Measurements from ENCODE around the gene APOL5. TPM values are rescaled to one million over a fixed set of nuclear protein-coding genes. Genes with fewer than 3 reads are reported as not detected.

APOL5 gene
- total and polyA plus RNA-seq, 8 donors, result 0.07 TPM; not detected in 7

DNA sequence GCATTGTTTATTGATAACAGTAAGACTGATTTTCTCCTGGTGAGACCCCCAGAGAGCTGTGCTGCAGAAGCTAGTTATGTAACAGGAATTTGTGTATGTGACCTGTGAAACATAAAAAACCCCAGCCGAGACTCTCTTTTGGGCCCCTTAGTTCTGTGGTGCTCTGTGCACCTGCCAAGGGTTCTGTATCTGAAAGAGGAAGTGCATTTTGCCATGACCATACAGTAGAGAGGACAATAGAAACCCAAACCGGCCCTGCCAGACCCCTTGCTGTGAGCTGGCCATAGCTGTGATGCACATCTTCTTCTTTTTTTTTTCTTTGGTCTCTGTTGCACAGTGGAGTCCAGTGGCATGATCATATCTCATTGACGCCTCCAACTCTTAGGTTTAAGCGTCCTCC lies 31.4 kb upstream of the APOL5 start:
- FAIRE-seq, result no peak
- no peaks in the 10 kb centered on the region for H3K9me3 ChIP-seq
- WGBS, 2 donors, result 85 to 89% methylated on average over 4 of the region's 4 CpGs
- H3K4me3 ChIP-seq, result no peak overlapping the region
- TF ChIP-seq, protein P1, sequence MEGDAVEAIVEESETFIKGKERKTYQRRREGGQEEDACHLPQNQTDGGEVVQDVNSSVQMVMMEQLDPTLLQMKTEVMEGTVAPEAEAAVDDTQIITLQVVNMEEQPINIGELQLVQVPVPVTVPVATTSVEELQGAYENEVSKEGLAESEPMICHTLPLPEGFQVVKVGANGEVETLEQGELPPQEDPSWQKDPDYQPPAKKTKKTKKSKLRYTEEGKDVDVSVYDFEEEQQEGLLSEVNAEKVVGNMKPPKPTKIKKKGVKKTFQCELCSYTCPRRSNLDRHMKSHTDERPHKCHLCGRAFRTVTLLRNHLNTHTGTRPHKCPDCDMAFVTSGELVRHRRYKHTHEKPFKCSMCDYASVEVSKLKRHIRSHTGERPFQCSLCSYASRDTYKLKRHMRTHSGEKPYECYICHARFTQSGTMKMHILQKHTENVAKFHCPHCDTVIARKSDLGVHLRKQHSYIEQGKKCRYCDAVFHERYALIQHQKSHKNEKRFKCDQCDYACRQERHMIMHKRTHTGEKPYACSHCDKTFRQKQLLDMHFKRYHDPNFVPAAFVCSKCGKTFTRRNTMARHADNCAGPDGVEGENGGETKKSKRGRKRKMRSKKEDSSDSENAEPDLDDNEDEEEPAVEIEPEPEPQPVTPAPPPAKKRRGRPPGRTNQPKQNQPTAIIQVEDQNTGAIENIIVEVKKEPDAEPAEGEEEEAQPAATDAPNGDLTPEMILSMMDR (IDR thresholded peaks at IDR 0.05), result no peak
- H3K36me3 ChIP-seq, result no peaks in the 10 kb centered on the region
- H3K27ac ChIP-seq, result no peak overlapping the region
- DNase-seq, result no peak
- H3K27me3 ChIP-seq, result no peaks in the 10 kb centered on the region
- no peak for ATAC-seq
- intact Hi-C loops (cut with DNase I), result no loop called here
- H3K4me1 ChIP-seq, result no peaks in the 10 kb centered on the region

DNA sequence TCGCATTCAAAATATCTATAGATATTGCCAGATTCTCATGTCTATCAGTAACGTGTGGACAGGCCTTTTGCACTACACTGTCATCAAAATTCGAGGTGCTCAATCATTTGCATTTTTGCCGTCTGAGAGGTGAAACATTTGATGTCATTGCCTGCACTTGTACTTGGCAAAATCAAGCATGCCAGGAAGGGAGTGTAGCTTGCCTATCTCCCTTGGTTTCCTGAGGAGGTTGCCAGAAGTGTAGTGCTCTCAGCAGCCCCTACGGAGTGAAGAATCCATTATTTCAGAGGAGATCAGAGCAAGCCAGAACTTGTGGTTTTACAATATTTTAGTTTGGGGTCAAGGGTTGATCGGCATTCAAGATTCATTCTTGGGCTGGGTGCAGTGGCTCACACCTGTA lies 30.2 kb upstream of the APOL5 start:
- no peak for ATAC-seq
- H3K4me1 ChIP-seq, result no peaks in the 10 kb centered on the region
- H3K4me3 ChIP-seq, result no peak overlapping the region
- no peaks in the 10 kb centered on the region for H3K27me3 ChIP-seq
- H3K27ac ChIP-seq, result no peak overlapping the region
- H3K36me3 ChIP-seq, result no peaks in the 10 kb centered on the region
- no peaks in the 10 kb centered on the region for H3K9me3 ChIP-seq
- 78 to 85% methylated on average over 6 of the region's 6 CpGs for WGBS, 2 donors
- no peak for DNase-seq
- TF ChIP-seq, protein P1 (IDR thresholded peaks at IDR 0.05), result no peak
- intact Hi-C loops (cut with DNase I), result no loop called here
- FAIRE-seq, result no peak

DNA sequence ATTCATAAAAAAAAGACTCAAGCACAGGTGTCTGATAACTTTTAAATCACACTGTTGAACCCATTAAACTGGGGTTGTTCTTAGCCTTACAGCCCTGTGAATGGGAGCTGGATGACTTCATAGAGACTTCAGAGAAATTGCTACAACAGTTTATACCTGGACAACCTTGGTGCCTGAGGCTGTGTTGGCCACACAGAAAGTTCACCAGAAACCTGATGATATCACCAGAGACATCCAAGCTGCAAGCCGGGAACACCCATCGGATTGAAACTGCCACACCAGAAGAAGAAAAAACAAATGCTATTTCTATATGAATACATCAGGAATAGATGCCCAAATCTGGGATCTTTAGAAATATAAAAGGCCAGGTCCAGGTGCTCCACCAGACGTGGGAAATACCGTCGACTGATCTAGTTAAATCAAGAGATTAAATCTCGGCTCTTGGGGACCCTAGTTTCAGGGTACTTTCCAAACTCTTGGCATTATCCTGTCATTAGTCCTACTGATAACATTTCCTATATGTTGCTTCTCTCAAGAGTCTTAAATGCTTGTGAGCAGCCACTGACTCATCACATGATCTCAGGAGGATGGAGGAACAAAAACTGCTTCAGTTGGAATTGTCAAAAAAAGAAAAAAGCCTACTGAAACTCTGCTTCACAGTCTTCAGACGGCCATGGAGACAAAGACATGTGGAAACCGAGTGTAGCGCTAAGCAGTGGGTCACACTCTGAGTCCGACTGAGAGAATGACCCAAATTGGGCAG lies 28.6 kb upstream of the APOL5 start:
- Histone ChIP-seq H3K27me3 (no peaks in the 10 kb centered on the region), H3K4me1 (no peaks in the 10 kb centered on the region), H3K36me3 (no peaks in the 10 kb centered on the region), H3K9me3 (no peaks in the 10 kb centered on the region), H3K4me3 (no peak overlapping the region), H3K27ac (no peak overlapping the region)
- 75 to 78% methylated on average over 10 of the region's 10 CpGs for WGBS, 2 donors
- TF ChIP-seq, protein P1 (IDR thresholded peaks at IDR 0.05), result no peak
- intact Hi-C loops (cut with DNase I), result no loop called here
- ATAC-seq, result no peak
- no peak for FAIRE-seq
- DNase-seq, result no peak

DNA sequence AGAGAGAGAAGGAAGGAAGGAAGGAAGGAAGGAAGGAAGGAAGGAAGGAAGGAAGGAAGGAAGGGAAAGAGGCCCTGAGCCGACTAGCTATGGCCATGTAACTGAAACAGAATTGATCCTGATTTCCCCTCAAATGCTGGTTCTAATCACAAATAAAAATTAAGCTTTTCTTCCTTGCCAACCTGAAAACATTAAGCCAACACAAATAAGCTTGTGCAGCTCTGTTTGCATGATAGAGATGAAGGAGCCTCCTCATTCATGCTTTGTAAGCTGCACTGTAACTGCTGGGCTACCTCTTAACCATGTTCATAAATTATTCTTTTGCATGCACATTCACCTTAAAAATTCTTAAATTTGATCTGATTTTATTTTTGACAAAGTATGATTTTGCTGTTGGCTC lies 27.7 kb upstream of the APOL5 start:
- no peak for ATAC-seq
- WGBS, 2 donors, result 50 to 52% methylated on average over 1 of the region's 1 CpG

DNA sequence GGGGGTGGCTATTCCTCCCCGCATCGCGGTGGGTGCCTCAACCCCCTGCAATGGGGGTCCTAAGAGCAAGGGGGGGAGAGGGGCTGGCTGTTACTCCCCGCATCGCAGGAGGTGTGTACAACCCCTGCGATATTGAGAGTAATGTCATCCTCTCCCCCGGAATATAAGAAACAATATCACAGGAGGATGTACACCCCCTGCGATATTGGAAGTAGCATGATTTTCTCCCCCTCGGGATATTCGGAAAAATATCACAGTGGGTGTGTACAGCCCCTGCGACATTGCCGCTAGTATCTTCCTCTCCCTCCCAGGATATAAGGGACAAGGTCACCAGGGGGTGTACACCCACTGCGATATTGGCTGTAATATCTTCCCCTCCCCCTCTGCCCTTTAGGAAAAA lies 22.5 kb upstream of the APOL5 start:
- ATAC-seq (no peak), FAIRE-seq (no peak), DNase-seq (no peak)
- no peaks in the 10 kb centered on the region for H3K36me3 ChIP-seq
- intact Hi-C loops (cut with DNase I), result no loop called here
- WGBS, 2 donors, result 78 to 81% methylated on average over 13 of the region's 13 CpGs
- no peaks in the 10 kb centered on the region for H3K27me3 ChIP-seq
- no peak overlapping the region for H3K4me3 ChIP-seq
- TF ChIP-seq, protein P1 (IDR thresholded peaks at IDR 0.05), result no peak
- no peaks in the 10 kb centered on the region for H3K9me3 ChIP-seq
- H3K27ac ChIP-seq, result no peak overlapping the region
- H3K4me1 ChIP-seq, result no peaks in the 10 kb centered on the region

More for the DNA sequence above, 27.7 kb upstream of the APOL5 start:
- no peaks in the 10 kb centered on the region for H3K27me3 ChIP-seq
- intact Hi-C loops (cut with DNase I), result no loop called here
- H3K36me3 ChIP-seq, result no peaks in the 10 kb centered on the region
- DNase-seq (no peak), FAIRE-seq (no peak)
- no peaks in the 10 kb centered on the region for H3K9me3 ChIP-seq
- no peak overlapping the region for H3K4me3 ChIP-seq
- no peaks in the 10 kb centered on the region for H3K4me1 ChIP-seq
- H3K27ac ChIP-seq, result no peak overlapping the region
- TF ChIP-seq, protein P1 (IDR thresholded peaks at IDR 0.05), result no peak

Data from pancreas (tissue), 10 donors.